IMR-90 (cell line): ENCODE results near the gene AP2A1. TPM values are rescaled to one million over a fixed set of nuclear protein-coding genes. Genes with fewer than 3 reads are reported as not detected.

ENCODE experiments used
- ATAC-seq: fragments of 200-7000 bp; cut with Tn5 transposase; 2 replicates; pipeline ENCODE4 v1.9.1; 2020; ENCODE audit warnings: low read depth, mild to moderate bottlenecking, moderate library complexity
- BruUV-seq: library from RNA; stranded (reverse); fragments of 400-500 nt; replicated peaks from 2 replicates; lab custom pipeline; 2021; lab: Mats Ljungman, UMichigan
- CTCF ChIA-PET: fragments of 300-600 bp; formaldehyde crosslinking; extraction: SDS; loops from one replicate; lab custom pipeline; 2021; ENCODE audit warnings: antibody characterized with exemption; lab: Yijun Ruan, JAX
- POLR2A ChIA-PET: fragments of 300-600 bp; sonication (Branson Sonifier 250); formaldehyde crosslinking; loops from one replicate; lab custom pipeline; 2022; ENCODE audit warnings: antibody characterized with exemption; ENCODE audit not compliant: unreplicated experiment; lab: Charles Lee
- DNase-seq: peaks from one replicate; pipeline ENCODE4 v3.0.0; 2013
- H2AFZ ChIP-seq: replicated peaks from 2 replicates; pipeline ENCODE3; 2013; ENCODE audit warnings: low read length, mild to moderate bottlenecking; ENCODE audit not compliant: poor library complexity
- H2AK5ac ChIP-seq: 2 replicates; pipeline ENCODE4 v1.6.1; 2013; ENCODE audit warnings: low read depth, low read length, inconsistent platforms
- H2AK9ac ChIP-seq: replicated peaks from 2 replicates; pipeline ENCODE3; 2013; ENCODE audit warnings: mild to moderate bottlenecking, low read depth, low read length, moderate library complexity; ENCODE audit not compliant: poor library complexity
- H2BK120ac ChIP-seq: 2 replicates; pipeline ENCODE4 v1.6.1; 2013; ENCODE audit warnings: low read depth, low read length, inconsistent platforms
- H2BK15ac ChIP-seq: 3 replicates; pipeline ENCODE4 v1.6.1; 2013; ENCODE audit warnings: low read depth, low read length, inconsistent platforms
- H2BK20ac ChIP-seq: 2 replicates; pipeline ENCODE4 v1.6.1; 2013; ENCODE audit warnings: low read depth, mild to moderate bottlenecking, inconsistent platforms, low read length, moderate library complexity
- H2BK5ac ChIP-seq: 2 replicates; pipeline ENCODE4 v1.6.1; 2013; ENCODE audit warnings: mild to moderate bottlenecking, low read depth, low read length, inconsistent platforms; ENCODE audit not compliant: poor library complexity, severe bottlenecking
- H3K14ac ChIP-seq: replicated peaks from 2 replicates; pipeline ENCODE4 v1.6.1; 2013; ENCODE audit warnings: low read depth, low read length, inconsistent platforms
- H3K18ac ChIP-seq: 2 replicates; pipeline ENCODE4 v1.6.1; 2013; ENCODE audit warnings: low read depth, low read length, control low read depth
- H3K23ac ChIP-seq: 2 replicates; pipeline ENCODE4 v1.6.1; 2013; ENCODE audit warnings: low read depth, low read length, inconsistent platforms
- H3K27ac ChIP-seq: 2 replicates; pipeline ENCODE4 v1.5.1; 2013; ENCODE audit warnings: mild to moderate bottlenecking, control low read depth, low read length; ENCODE audit not compliant: insufficient read depth
- H3K27me3 ChIP-seq: 2 replicates; pipeline ENCODE4 v1.6.1; 2013; ENCODE audit warnings: low read length; ENCODE audit not compliant: control insufficient read depth, insufficient read depth
- H3K36me3 ChIP-seq: 2 replicates; pipeline ENCODE4 v1.6.1; 2013; ENCODE audit warnings: low read length, mixed read lengths; ENCODE audit not compliant: control insufficient read depth, insufficient read depth
- H3K4ac ChIP-seq: 2 replicates; pipeline ENCODE4 v1.6.1; 2013; ENCODE audit warnings: low read depth, low read length, inconsistent platforms
- H3K4me1 ChIP-seq: 2 replicates; pipeline ENCODE4 v1.6.1; 2013; ENCODE audit warnings: low read length, mixed read lengths; ENCODE audit not compliant: control insufficient read depth, insufficient read depth
- H3K4me2 ChIP-seq: 2 replicates; pipeline ENCODE4 v1.6.1; 2013; ENCODE audit warnings: low read depth, mild to moderate bottlenecking, control low read depth, low read length, moderate library complexity
- H3K4me3 ChIP-seq: 2 replicates; pipeline ENCODE4 v1.5.1; 2013; ENCODE audit warnings: low read depth, mild to moderate bottlenecking, control low read depth, low read length, moderate library complexity; ENCODE audit not compliant: insufficient read depth
- H3K56ac ChIP-seq: 2 replicates; pipeline ENCODE4 v1.6.1; 2013; ENCODE audit warnings: low read length, inconsistent platforms; ENCODE audit not compliant: insufficient read depth; ENCODE audit errors: extremely low read depth
- H3K79me1 ChIP-seq, 2 experiments: 2 replicates each; pipeline ENCODE4 v1.6.1; 2013; ENCODE audit warnings: low read length in 2 of 2, inconsistent platforms in 1 of 2, low read depth in 1 of 2
- H3K9ac ChIP-seq: 2 replicates; pipeline ENCODE4 v1.6.1; 2013; ENCODE audit warnings: low read depth, low read length, control low read depth
- H3K9me1 ChIP-seq: 2 replicates; pipeline ENCODE4 v1.6.1; 2013; ENCODE audit warnings: low read length, inconsistent platforms; ENCODE audit not compliant: insufficient read depth
- H3K9me3 ChIP-seq: 2 replicates; pipeline ENCODE4 v1.6.1; 2013; ENCODE audit warnings: low read length; ENCODE audit not compliant: control insufficient read depth, insufficient read depth
- H4K20me1 ChIP-seq: 2 replicates; pipeline ENCODE4 v1.6.1; 2013; ENCODE audit warnings: low read length, inconsistent platforms; ENCODE audit not compliant: insufficient read depth
- H4K5ac ChIP-seq: 2 replicates; pipeline ENCODE4 v1.6.1; 2013; ENCODE audit warnings: mild to moderate bottlenecking, low read depth, low read length, control low read depth
- H4K8ac ChIP-seq, 2 experiments: 2 replicates each; pipeline ENCODE4 v1.6.1; 2013; ENCODE audit warnings: low read depth in 2 of 2, low read length in 2 of 2, control low read depth in 1 of 2, inconsistent platforms in 1 of 2
- H4K91ac ChIP-seq: 2 replicates; pipeline ENCODE4 v1.6.1; 2013; ENCODE audit warnings: low read depth, low read length, inconsistent platforms; ENCODE audit not compliant: insufficient read depth
- CEBPB ChIP-seq: IDR thresholded peaks from 2 replicates; pipeline ENCODE4 v1.6.1; 2012; ENCODE audit warnings: low read depth, low read length, improper control_type of control experiment
- POLR2A ChIP-seq: IDR thresholded peaks from 2 replicates; pipeline ENCODE4 v1.6.1; 2012; ENCODE audit warnings: mild to moderate bottlenecking, low read depth, low read length
- RAD21 ChIP-seq: IDR thresholded peaks from 2 replicates; pipeline ENCODE4 v1.6.1; 2012; ENCODE audit warnings: low read length, improper control_type of control experiment
- SMC3 ChIP-seq: fragments of 150-350 bp; IDR thresholded peaks from 2 replicates; pipeline ENCODE4 v1.6.1; 2016; ENCODE audit warnings: low read depth, mild to moderate bottlenecking, antibody characterized with exemption, low read length, moderate library complexity
- WGBS, 2 experiments: methylation state at CpG; one replicate each; pipeline versions ENCODE4 v1.1.5 to v1.1.7; 2013; ENCODE audit warnings: missing lambda C conversion rate in 2 of 2; ENCODE audit not compliant: insufficient read length in 1 of 2; ENCODE audit errors: extremely low coverage in 2 of 2; 5-methylcytosine and 5-hydroxymethylcytosine counted together
- dilution Hi-C: fragments of 300-500 bp; cut with HindIII; formaldehyde crosslinking; loops from one replicate; pipeline ENCODE4 v1.14.3; 2018; ENCODE audit warnings: low sequenced_read_pairs; ENCODE audit not compliant: unreplicated experiment
- in situ Hi-C: fragments of 300-500 bp; cut with MboI; formaldehyde crosslinking; loops from 3 replicates; pipeline ENCODE4 v1.14.3; 2019; ENCODE audit warnings: low sequenced_read_pairs, inconsistent platforms, mixed read lengths
- intact Hi-C: fragments of 100-400 bp; cut with micrococcal nuclease; formaldehyde crosslinking; loops from 2 replicates; pipeline ENCODE4 v1.10.0; 2022
- polyA plus RNA-seq, 3 experiments: library from polyadenylated mRNA; depleted of rRNA; stranded (reverse); fragments of >200 nt; gene quantifications; 2 replicates each; pipeline ENCODE4 v1.2.3, GENCODE V29; 2012; ENCODE audit warnings: low replicate concordance in 1 of 3
- total RNA-seq: library from RNA; depleted of rRNA; stranded (reverse); fragments of >200 nt; gene quantifications from 2 replicates; pipeline ENCODE4 v1.2.3, GENCODE V29; 2012

The AP2A1 gene
- total and polyA plus RNA-seq, 2 of the 4 experiments (the other 2 are of a cell fraction), result 40.7 to 122 TPM

DNA sequence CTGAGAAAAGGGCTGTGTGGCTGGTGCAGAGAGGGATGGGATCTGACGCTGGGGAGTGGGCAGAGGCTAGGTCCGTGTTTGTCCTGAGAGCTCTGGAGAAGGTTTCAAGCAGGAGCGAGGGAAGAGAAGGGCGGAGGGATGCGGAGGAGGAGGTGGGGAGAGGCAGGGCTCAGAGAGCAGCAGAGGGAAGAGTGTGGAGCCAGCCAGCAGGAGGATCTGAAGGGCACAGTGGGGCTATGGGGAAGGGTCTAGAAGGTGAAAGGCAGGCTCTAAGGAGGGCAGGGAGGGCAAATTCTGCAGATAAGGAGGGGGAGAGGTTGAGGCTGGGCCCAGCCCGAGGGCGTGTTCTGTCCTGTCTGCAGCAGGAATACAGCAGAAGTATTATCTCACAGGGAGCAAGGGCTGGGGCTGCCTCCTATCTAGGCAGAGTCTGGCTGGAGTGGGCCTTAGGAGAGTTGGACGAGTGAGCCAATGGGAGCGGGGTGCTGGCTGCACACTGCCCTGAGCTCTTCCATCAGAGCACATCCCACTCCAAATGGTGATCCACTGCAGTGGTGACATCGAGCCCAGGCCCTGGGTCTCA is 6.1 kb downstream of the AP2A1 start:
- intact Hi-C loops (no loop called here), in situ Hi-C loops (no loop called here), dilution Hi-C loops (no loop called here)
- Histone ChIP-seq H3K36me3 (peaks cover 14% of the 10 kb centered on the region), H2AFZ (peak overlapping the region; percentile 32), H4K91ac (no peak overlapping the region), H2BK15ac (no peak overlapping the region), H3K9ac (no peak overlapping the region), H2BK20ac (no peak overlapping the region), H4K20me1 (peaks cover 62% of the 10 kb centered on the region), H3K14ac (no peak overlapping the region), H3K4me3 (no peak overlapping the region), H3K27ac (no peak overlapping the region), H3K23ac (no peak overlapping the region), H3K4ac (no peak overlapping the region), H3K4me1 (peaks cover 6% of the 10 kb centered on the region), H3K27me3 (no peaks in the 10 kb centered on the region), H3K9me3 (no peaks in the 10 kb centered on the region), H3K9me1 (peaks cover 28% of the 10 kb centered on the region), H2AK5ac (no peak overlapping the region), H2AK9ac (peak overlapping the region; percentile 50), H2BK5ac (no peak overlapping the region), H2BK120ac (no peak overlapping the region), H3K18ac (no peak overlapping the region), H3K56ac (no peak overlapping the region), H4K8ac (no peak overlapping the region), H3K4me2 (no peak overlapping the region), H4K5ac (no peak overlapping the region), H3K79me1 (peaks cover 20 to 83% of the 10 kb centered on the region in 2 experiments)
- TF ChIP-seq RAD21 (no peak), SMC3 (no peak), POLR2A (no peak), CEBPB (no peak)
- POLR2A ChIA-PET, result no interaction called here
- CTCF ChIA-PET, result no interaction called here
- DNase-seq (no peak), ATAC-seq (no peak)
- WGBS, 2 experiments, result 100% methylated on average over 3 of the region's 10 CpGs; no CpG with 5 or more reads in 1 of the 2 experiments
- BruUV-seq, result no TSS peak
